Esophagus muscularis mucosa (tissue), 3 donors: ENCODE results near the gene SAFB.

ENCODE experiments used
- CTCF ChIP-seq, 3 experiments: fragments of 200-600 bp in 2 of 3; fragments of 450-650 bp in 1 of 3; sonication (generic) in 2 of 3; IDR thresholded peaks; one replicate each; pipeline ENCODE4 v1.5.1; 2017 to 2019; ENCODE audit warnings: antibody characterized with exemption in 3 of 3, mild to moderate bottlenecking in 2 of 3, moderate library complexity in 1 of 3
- POLR2A ChIP-seq: fragments of 450-650 bp; IDR thresholded peaks from one replicate; pipeline ENCODE4 v1.6.1; 2017; ENCODE audit warnings: antibody characterized with exemption, moderate library complexity, mild to moderate bottlenecking, low read depth

- TF ChIP-seq POLR2A (no peak), CTCF (IDR thresholded peaks at IDR 0.05) (no peak)
These were observed 29.3 kb upstream of the SAFB start for GRCh38 chr19:5593343-5594255.
